DND-41 (cell line): Measurements from ENCODE around the gene MBTD1.

Experiments
- EZH2 ChIP-seq: IDR thresholded peaks from 3 replicates; pipeline ENCODE4 v1.6.1; 2012; ENCODE audit warnings: borderline replicate concordance, low read depth, mild to moderate bottlenecking, moderate library complexity, low read length, inconsistent platforms; ENCODE audit not compliant: severe bottlenecking
- TF ChIP-seq, protein P1 (sequence below): IDR thresholded peaks from 2 replicates; pipeline ENCODE4 v1.5.1; 2012; ENCODE audit warnings: borderline replicate concordance, low read length, moderate library complexity, mild to moderate bottlenecking; ENCODE audit not compliant: poor library complexity, severe bottlenecking; ENCODE audit errors: extremely low read depth

- TF ChIP-seq, protein P1, sequence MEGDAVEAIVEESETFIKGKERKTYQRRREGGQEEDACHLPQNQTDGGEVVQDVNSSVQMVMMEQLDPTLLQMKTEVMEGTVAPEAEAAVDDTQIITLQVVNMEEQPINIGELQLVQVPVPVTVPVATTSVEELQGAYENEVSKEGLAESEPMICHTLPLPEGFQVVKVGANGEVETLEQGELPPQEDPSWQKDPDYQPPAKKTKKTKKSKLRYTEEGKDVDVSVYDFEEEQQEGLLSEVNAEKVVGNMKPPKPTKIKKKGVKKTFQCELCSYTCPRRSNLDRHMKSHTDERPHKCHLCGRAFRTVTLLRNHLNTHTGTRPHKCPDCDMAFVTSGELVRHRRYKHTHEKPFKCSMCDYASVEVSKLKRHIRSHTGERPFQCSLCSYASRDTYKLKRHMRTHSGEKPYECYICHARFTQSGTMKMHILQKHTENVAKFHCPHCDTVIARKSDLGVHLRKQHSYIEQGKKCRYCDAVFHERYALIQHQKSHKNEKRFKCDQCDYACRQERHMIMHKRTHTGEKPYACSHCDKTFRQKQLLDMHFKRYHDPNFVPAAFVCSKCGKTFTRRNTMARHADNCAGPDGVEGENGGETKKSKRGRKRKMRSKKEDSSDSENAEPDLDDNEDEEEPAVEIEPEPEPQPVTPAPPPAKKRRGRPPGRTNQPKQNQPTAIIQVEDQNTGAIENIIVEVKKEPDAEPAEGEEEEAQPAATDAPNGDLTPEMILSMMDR = no peak
- TF ChIP-seq EZH2 = no peak
Measured at GRCh38 chr17:51159604-51160003, 100.2 kb downstream of the MBTD1 start.
